Measurements from ENCODE around the gene GPSM1.

GRCh38 chr9:136329636-136330405 lies 2.5 kb downstream of the GPSM1 start:
- no peak for TF ChIP-seq CTCF (IDR thresholded peaks at IDR 0.05; ENCODE audit: insufficient read depth, low read length)
- TF ChIP-seq POLR2AphosphoS5 (IDR thresholded peaks at IDR 0.05; ENCODE audit: low read depth): no peak
- no peak for TF ChIP-seq REST (IDR thresholded peaks at IDR 0.05; ENCODE audit: insufficient replicate concordance, low read depth)
- TF ChIP-seq GABPA (IDR thresholded peaks at IDR 0.05; ENCODE audit: low read depth): no peak

Data from HL-60 (cell line).